GM19099 (cell line): ENCODE data around the gene ALDH1A2.

Source experiments
- POLR2A ChIP-seq: IDR thresholded peaks from 3 replicates; pipeline ENCODE4 v1.6.1; 2011; ENCODE audit warnings: low read depth; ENCODE audit not compliant: insufficient read length; ENCODE audit errors: extremely low read depth

Gene ALDH1A2

GRCh38 chr15:57992761-57993355 is 72.7 kb downstream of the ALDH1A2 start:
- no peak for TF ChIP-seq POLR2A

- no peak for TF ChIP-seq POLR2A
Observed at GRCh38 chr15:57973534-57973933, 92.0 kb downstream of the ALDH1A2 start.

DNA sequence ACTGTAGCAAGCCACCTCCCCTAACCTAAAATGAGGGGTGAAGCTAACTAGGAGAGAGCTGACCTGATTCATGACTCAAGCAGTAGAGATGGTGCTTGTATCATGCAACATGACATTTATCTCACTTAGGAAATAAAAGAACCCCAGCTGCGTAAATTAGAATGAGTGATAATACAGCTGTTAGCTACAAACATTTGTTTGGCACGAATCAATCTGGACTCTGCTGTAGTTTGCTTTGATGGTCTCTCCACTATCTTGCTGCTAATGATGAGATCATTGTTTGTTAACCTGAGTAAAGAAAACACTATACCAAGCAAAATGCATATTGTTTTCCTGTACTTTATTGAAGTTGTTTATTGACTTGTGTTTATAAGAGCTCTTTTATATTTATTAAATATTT is 92.6 kb downstream of the ALDH1A2 start:
- no peak for TF ChIP-seq POLR2A

DNA sequence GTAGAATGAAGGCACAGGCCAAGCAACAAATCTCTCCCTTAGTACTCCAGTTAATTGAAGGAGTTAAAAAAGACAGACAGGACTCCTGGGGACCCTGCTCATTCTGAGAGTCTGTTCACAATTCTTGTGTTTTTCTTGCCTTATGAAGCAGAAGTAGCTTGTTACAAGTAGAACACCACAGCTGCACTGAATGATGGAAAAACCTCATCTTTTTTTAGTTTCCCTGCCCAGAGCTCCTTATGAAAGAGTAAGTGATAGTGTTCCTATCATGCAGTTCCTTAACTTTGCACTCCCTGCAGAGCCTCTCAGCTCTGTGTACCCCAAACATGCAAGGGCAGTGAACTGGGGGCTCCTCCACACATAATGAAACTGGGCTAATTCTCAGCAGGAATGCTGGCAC is 95.5 kb downstream of the ALDH1A2 start:
- no peak for TF ChIP-seq POLR2A

DNA sequence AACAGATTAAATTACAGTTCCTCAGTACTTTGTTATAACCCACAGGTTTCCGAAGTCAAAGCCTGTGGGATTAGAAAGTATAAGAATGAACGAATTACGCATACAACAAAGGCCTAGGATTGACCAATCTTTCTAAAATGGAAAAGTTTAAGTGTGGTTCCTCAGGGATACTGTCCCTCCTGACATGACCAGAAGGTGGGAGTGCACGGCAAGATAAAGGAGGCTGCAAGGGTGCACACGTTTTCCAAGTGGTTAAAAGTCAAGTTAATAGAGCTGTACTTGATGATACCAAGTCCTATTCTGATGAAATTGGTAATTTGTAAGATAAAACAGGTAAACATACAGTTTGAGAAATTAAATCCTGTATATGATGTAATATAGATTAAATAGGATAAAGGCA is 96.2 kb downstream of the ALDH1A2 start:
- TF ChIP-seq POLR2A, result no peak

- TF ChIP-seq POLR2A, result no peak
Observed at GRCh38 chr15:57962887-57963286, 102.6 kb downstream of the ALDH1A2 start.

DNA sequence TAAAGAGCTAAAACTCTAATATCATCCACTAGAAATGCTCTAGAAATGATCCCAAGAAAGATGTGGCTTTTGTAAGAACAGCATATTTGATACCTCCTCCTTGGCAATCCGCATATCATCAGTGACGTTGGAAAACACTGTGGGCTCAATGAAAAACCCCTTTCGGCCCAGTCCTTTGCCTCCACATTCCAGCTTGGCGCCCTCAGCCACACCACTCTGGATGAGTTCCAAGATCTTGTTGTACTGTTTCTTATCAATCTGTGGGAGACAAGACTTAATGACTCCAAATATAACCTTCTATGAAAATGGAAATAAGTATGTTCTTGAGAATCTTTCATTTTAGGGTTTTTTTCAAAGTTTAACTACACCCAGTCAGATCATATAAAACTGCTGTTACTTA is 103.6 kb downstream of the ALDH1A2 start:
- TF ChIP-seq POLR2A, result no peak

DNA sequence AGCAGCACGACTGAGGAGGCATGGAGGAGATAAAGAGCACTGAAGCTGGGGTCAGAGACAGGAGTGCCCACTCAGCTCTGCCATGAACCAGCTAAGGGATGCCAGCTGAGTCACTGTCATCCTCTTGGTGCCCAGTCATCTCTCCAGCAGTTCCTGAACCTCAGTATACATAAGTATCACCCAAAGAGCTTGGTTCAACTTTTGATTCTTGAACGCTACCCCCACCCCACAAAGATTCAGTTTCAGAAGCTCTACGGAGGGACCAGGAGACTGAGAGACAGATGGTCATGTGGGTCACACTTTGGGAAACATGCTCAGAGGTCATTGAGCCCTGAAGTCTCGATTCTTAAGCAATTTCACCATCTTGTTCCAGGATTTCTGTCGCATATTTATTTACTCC is 108.4 kb downstream of the ALDH1A2 start:
- no peak for TF ChIP-seq POLR2A

GRCh38 chr15:57953874-57954273 is 111.6 kb downstream of the ALDH1A2 start:
- no peak for TF ChIP-seq POLR2A

DNA sequence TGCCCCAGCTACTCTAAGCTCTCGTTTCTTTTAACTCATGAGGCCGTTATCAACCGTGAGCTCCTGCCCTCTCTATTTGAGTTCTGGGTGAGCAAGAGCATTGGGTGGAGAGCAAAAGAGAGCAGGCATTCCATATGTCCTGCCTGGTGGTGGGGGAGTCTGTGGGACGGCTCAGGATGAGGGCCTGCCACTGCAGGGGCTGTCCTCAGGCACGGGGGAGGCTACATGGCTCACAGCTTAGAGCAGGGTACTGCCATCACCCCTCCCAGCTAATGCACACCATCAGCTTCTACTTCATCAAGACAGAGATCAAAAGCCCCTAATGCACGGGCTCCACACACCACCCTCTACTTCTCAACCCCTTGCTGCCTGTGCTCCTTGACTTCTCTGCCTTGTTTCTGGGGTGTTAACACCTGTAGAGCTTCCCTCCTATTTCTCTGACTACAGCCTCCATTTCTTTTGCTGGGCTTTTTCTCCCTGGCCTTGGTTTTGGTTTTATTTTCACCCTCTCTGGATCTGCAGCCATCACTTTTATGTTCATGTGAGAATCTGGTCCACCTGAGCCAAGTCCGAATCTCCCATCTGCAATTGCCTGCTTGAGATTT is 114.1 kb downstream of the ALDH1A2 start:
- no peak for TF ChIP-seq POLR2A

DNA sequence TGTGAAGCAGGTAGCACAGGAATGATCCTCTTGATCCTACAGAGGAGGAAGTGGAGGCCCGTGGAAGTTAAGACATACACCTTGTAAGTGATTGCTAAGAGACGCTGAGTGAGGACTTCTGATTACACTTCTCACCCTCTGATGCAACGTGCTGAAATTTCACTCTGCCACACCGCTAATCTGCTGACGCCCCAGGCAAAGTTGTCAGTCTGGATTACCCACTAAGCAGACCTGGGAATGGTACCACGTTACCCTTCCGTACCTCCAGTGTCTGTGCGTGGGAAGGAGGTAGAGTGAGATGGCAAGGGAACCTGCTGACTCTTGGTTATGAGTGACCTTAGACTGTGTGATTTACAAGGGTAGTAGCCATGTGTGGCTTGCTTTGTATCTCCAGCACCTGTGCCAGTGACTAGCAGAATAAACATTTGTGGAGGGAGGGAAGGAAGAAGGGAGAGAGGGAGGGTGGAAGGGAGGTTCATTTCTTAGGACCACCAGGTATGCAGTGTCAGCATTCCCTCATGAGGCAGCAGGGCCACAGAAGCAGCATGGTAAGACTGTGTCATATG is 115.0 kb downstream of the ALDH1A2 start:
- TF ChIP-seq POLR2A, result no peak

GRCh38 chr15:57949374-57949943 is 116.1 kb downstream of the ALDH1A2 start:
- no peak for TF ChIP-seq POLR2A

- TF ChIP-seq POLR2A, result no peak
Observed at GRCh38 chr15:57948351-57949289, 116.9 kb downstream of the ALDH1A2 start.

DNA sequence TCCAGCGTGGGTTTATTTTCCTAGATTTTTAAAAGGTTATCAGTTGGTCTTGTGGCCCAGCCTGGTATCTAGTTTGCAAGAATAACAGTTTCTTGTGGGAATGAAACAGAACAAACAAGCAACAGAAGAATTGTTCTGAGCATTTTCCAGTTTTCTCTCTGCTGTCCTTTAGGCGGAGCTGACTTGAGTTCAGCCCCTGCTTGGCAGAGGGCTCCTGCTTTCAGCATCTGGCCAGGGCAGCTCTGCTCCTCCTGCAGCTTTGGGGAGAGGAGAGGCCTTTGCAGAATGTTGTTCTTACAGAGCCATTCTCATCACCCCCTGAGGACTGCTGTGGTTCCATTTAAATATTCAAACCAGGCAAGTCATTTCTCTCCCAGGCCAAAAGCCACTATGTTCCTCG is 117.7 kb downstream of the ALDH1A2 start:
- no peak for TF ChIP-seq POLR2A

DNA sequence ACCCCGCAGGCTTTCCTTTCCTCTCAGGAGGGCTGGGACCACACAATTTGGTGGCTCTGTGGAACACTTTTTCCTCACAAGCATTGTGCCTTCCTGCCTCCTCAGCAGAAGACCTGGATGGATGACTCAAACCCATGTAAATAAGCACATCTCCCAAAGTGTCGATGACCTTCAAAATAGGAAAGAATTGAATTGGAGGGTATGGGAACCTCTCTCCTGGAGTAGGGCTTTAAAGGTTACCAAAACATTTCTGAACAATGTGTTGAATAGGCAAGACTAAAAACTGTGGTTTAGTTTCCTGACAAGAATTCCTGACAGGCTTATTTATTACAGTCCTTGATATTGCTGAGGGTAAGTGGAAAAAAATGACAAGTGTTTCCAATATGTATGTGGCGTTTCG is 118.2 kb downstream of the ALDH1A2 start:
- no peak for TF ChIP-seq POLR2A
